Naive thymus-derived CD4-positive, alpha-beta T cell (primary cell): ENCODE data around the gene OR9K2. TPM values are rescaled to one million over a fixed set of nuclear protein-coding genes. Genes with fewer than 3 reads are reported as not detected.
"Not testable (repeated sequence)": the region's sequence is repeated elsewhere in the genome, so short reads cannot be mapped to it uniquely, and the experiment has no call there.

ENCODE experiments used
- ATAC-seq: fragments of 150-1000 bp; cut with Tn5 transposase; 2 replicates; pipeline ENCODE4 v1.10.0; 2021; ENCODE audit warnings: mild to moderate bottlenecking, moderate library complexity
- CTCF ChIA-PET: fragments of 350-600 bp; sonication (Branson Sonifier 250); formaldehyde crosslinking; loops from one replicate; lab custom pipeline; 2021; ENCODE audit warnings: antibody characterized with exemption; lab: Charles Lee
- POLR2A ChIA-PET: fragments of 350-600 bp; sonication (Branson Sonifier 250); formaldehyde crosslinking; loops from one replicate; lab custom pipeline; 2021; ENCODE audit warnings: antibody characterized with exemption, inconsistent platforms; lab: Charles Lee
- DNase-seq, 9 donors: peaks; one replicate each; pipeline versions ENCODE4 v3.0.0 to v3.0.0-alpha.2; 2020 to 2022; ENCODE audit warnings: mixed read lengths in 1 of 9
- H3K27ac ChIP-seq: one replicate; pipeline ENCODE4 v1.7.0; 2013; ENCODE audit warnings: mild to moderate bottlenecking, low read depth, low read length, moderate library complexity
- H3K27me3 ChIP-seq, 2 donors: one replicate each; pipeline ENCODE4 v1.7.0; 2013; ENCODE audit warnings: low read length in 2 of 2, mild to moderate bottlenecking in 2 of 2, moderate library complexity in 2 of 2; ENCODE audit not compliant: control insufficient read depth in 2 of 2, insufficient read depth in 2 of 2
- H3K36me3 ChIP-seq, 3 experiments: 1 replicate in 2 of 3; 2 replicates in 1 of 3; pipeline ENCODE4 v1.7.0; 2013; ENCODE audit warnings: low read length in 3 of 3, mild to moderate bottlenecking in 3 of 3, moderate library complexity in 1 of 3; ENCODE audit not compliant: insufficient read depth in 3 of 3, control insufficient read depth in 2 of 3
- H3K4me1 ChIP-seq, 2 donors: one replicate each; pipeline ENCODE4 v1.7.0; 2013; ENCODE audit warnings: low read length in 2 of 2, mild to moderate bottlenecking in 2 of 2, moderate library complexity in 1 of 2; ENCODE audit not compliant: control insufficient read depth in 2 of 2, insufficient read depth in 2 of 2
- H3K4me3 ChIP-seq: 2 replicates; pipeline ENCODE4 v1.7.0; 2013; ENCODE audit warnings: mild to moderate bottlenecking, low read length
- H3K9me3 ChIP-seq, 3 experiments: 1 replicate in 2 of 3; 2 replicates in 1 of 3; pipeline ENCODE4 v1.7.0; 2013; ENCODE audit warnings: low read length in 3 of 3; ENCODE audit not compliant: control insufficient read depth in 2 of 3
- H3K27ac Mint-ChIP-seq, 9 donors: one replicate each; pipeline ENCODE4 v1.8.0; 2020 to 2022; ENCODE audit warnings: mixed read lengths in 9 of 9, mild to moderate bottlenecking in 8 of 9, moderate library complexity in 5 of 9, inconsistent platforms in 2 of 9
- H3K27me3 Mint-ChIP-seq, 5 donors: one replicate each; pipeline ENCODE4 v1.8.0; 2021 to 2022; ENCODE audit warnings: mixed read lengths in 5 of 5, mild to moderate bottlenecking in 1 of 5
- H3K36me3 Mint-ChIP-seq, 5 donors: one replicate each; pipeline ENCODE4 v1.8.0; 2020 to 2022; ENCODE audit warnings: mixed read lengths in 5 of 5, mild to moderate bottlenecking in 3 of 5, inconsistent platforms in 1 of 5
- H3K4me1 Mint-ChIP-seq, 7 donors: one replicate each; pipeline ENCODE4 v1.8.0; 2020 to 2022; ENCODE audit warnings: mixed read lengths in 7 of 7, mild to moderate bottlenecking in 3 of 7, inconsistent platforms in 1 of 7
- H3K4me3 Mint-ChIP-seq, 10 donors: one replicate each; pipeline ENCODE4 v1.8.0; 2020 to 2022; ENCODE audit warnings: mild to moderate bottlenecking in 10 of 10, mixed read lengths in 10 of 10, moderate library complexity in 6 of 10, inconsistent platforms in 2 of 10
- H3K9me3 Mint-ChIP-seq, 11 donors: one replicate each; pipeline ENCODE4 v1.8.0; 2020 to 2022; ENCODE audit warnings: mixed read lengths in 11 of 11, mild to moderate bottlenecking in 4 of 11, inconsistent platforms in 1 of 11, moderate library complexity in 1 of 11
- intact Hi-C, 2 donors: fragments of 100-400 bp; cut with micrococcal nuclease; formaldehyde crosslinking; loops; one replicate each; pipeline ENCODE4 v1.15.1; 2023
- polyA plus RNA-seq, 2 donors: library from polyadenylated mRNA; unstranded; fragments of 300-500 nt; fragmentation: Illumina TruSeq; gene quantifications; one replicate each; pipeline ENCODE4 v1.2.3, GENCODE V29; 2021
- total RNA-seq, 6 experiments: library from RNA in 5 of 6; stranded (reverse) in 5 of 6; gene quantifications; 1 replicate in 5 of 6; 2 replicates in 1 of 6; pipeline ENCODE4 v1.2.3 and lab custom pipeline; 2021 to 2026

OR9K2 gene
- total and polyA plus RNA-seq, 7 experiments from 2014 or later, result not detected

GRCh38 chr12:55143566-55143870 is 17.3 kb downstream of the OR9K2 start:
- no peaks in the 10 kb centered on the region for H3K36me3 Mint-ChIP-seq
- Histone ChIP-seq H3K9me3 (no peaks in the 10 kb centered on the region), H3K4me1 (no peaks in the 10 kb centered on the region), H3K27ac (no peak overlapping the region), H3K36me3 (no peaks in the 10 kb centered on the region), H3K27me3 (no peaks in the 10 kb centered on the region), H3K4me3 (no peak overlapping the region)
- peaks cover 0 to 3% (median 0%) of the 10 kb centered on the region in 11 donors for H3K9me3 Mint-ChIP-seq
- peaks cover 0 to 31% (median 0%) of the 10 kb centered on the region in 5 donors for H3K27me3 Mint-ChIP-seq
- no peak overlapping the region for H3K4me3 Mint-ChIP-seq
- POLR2A ChIA-PET, result no interaction called here
- CTCF ChIA-PET, result interaction anchor here (0.7 to 1.0 kb wide), 4 partner anchors 8 to 443 kb away, joined by 3 to 7 read pairs (median 4); no protein-coding TSS in a partner anchor
- no peak overlapping the region for H3K27ac Mint-ChIP-seq
- ATAC-seq (no peak), DNase-seq (no peak)
- peaks cover 0 to 6% (median 0%) of the 10 kb centered on the region in 7 donors for H3K4me1 Mint-ChIP-seq
- intact Hi-C loops, result loop anchor here (1.0 to 2.0 kb wide), 6 partner anchors 70 to 541 kb away; no protein-coding TSS in a partner anchor

DNA sequence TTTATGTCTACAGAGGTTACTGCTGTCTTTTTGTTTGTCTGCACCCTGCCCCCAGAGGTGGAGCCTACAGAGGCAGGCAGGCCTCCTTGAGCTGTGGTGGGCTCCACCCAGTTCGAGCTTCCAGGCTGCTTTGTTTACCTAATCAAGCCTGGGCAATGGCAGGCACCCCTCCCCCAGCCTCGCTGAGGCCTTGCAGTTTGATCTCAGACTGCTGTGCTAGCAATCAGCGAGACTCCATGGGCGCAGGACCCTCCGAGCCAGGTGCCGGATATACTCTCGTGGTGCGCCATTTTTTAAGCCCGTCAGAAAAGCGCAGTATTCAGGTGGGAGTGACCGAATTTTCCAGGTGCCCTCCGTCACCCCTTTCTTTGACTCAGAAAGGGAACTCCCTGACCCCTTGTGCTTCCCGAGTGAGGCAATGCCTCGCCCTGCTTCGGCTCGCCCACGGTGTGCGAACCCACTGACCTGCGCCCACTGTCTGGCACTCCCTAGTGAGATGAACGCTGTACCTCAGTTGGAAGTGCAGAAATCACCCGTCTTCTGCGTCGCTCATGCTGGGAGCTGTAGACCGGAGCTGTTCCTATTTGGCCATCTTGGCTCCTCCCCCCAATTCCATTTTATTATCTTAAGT is 40.9 kb downstream of the OR9K2 start:
- intact Hi-C loops, H3K9me3 Mint-ChIP-seq, H3K4me3 Mint-ChIP-seq, H3K4me3 ChIP-seq, H3K36me3 Mint-ChIP-seq, ATAC-seq, H3K27me3 ChIP-seq, H3K9me3 ChIP-seq, POLR2A ChIA-PET, H3K36me3 ChIP-seq, H3K4me1 ChIP-seq, H3K27ac ChIP-seq, DNase-seq, CTCF ChIA-PET, H3K27ac Mint-ChIP-seq, H3K4me1 Mint-ChIP-seq: not testable (repeated sequence)
- H3K27me3 Mint-ChIP-seq, result peaks cover 0 to 18% (median 8%) of the 10 kb centered on the region in 5 donors

DNA sequence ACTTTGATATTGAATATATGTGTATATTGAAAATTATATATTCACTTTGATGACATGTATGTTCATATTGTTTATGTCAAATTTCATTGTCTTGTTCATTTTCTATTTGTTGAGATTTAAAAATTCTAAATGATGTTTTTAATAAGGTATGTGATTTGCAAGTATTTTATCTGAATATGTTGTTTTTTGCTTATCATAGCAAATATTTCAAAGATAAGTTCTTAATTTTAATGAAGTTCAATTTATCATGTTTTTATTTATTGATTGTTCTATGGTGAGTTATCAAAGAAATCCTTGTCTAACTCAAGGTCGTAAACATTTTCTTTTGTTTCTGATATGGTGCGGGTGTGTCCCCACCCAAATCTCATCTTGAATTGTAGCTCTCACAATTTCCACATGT is 45.2 kb downstream of the OR9K2 start:
- Mint-ChIP-seq H3K9me3 (peaks cover 0 to 3% (median 0%) of the 10 kb centered on the region in 11 donors), H3K4me1 (no peaks in the 10 kb centered on the region), H3K4me3 (no peak overlapping the region), H3K27ac (no peak overlapping the region), H3K36me3 (peaks cover 0 to 3% (median 0%) of the 10 kb centered on the region in 5 donors), H3K27me3 (peaks cover 3 to 26% (median 15%) of the 10 kb centered on the region in 5 donors)
- ATAC-seq (no peak), DNase-seq (no peak)
- H3K36me3 ChIP-seq, result no peaks in the 10 kb centered on the region
- CTCF ChIA-PET, result no interaction called here
- H3K27ac ChIP-seq, result no peak overlapping the region
- no peak overlapping the region for H3K4me3 ChIP-seq
- no peaks in the 10 kb centered on the region for H3K4me1 ChIP-seq
- POLR2A ChIA-PET, result no interaction called here
- intact Hi-C loops, result no loop called here
- no peaks in the 10 kb centered on the region for H3K27me3 ChIP-seq
- no peaks in the 10 kb centered on the region for H3K9me3 ChIP-seq

DNA sequence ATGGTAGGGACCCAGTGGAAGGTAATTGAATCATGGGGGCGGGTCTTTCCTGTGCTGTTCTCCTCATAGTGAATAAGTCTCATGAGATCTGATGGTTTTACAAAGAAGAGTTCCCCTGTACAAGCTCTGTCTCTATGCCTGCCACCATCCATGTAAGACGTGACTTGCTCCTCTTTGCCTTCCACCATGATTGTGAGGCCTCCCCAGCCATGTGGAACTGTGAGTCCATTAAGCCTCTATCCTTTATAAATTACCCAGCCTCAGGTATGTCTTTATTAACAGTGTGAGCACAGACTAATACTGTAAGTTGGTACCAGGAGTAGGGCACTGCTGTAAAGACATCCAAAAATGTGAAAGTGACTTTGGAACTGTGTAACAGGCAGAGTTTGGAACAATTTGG is 45.6 kb downstream of the OR9K2 start:
- H3K36me3 Mint-ChIP-seq, H3K27me3 ChIP-seq, H3K27ac ChIP-seq, CTCF ChIA-PET, DNase-seq, intact Hi-C loops, H3K4me1 ChIP-seq, H3K4me3 ChIP-seq, H3K4me1 Mint-ChIP-seq, POLR2A ChIA-PET, H3K27ac Mint-ChIP-seq, H3K9me3 Mint-ChIP-seq, H3K36me3 ChIP-seq, H3K4me3 Mint-ChIP-seq, ATAC-seq, H3K9me3 ChIP-seq: not testable (repeated sequence)
- peaks cover 3 to 29% (median 19%) of the 10 kb centered on the region in 5 donors for H3K27me3 Mint-ChIP-seq

DNA sequence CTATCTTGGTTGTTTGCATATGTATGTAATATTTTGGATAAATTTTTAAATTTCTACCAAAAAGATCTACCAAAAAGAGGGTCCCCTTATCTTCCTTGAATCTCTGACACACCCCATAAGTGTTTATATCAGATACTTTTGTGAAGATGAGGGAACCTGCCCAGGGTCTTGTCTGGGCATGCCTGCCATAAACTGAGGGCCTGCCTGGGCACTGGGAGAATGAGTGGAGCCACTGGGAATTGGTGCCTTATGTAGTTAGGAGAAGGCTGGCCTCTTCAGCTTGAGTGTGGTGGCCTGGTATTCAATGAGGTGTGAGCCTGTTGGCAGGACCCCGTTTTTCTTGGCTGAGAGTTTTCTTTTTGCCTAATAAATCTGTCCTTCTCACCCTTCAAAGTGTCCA is 46.5 kb downstream of the OR9K2 start:
- no peak overlapping the region for H3K27ac Mint-ChIP-seq
- Histone ChIP-seq H3K4me3 (no peak overlapping the region), H3K4me1 (no peaks in the 10 kb centered on the region), H3K9me3 (no peaks in the 10 kb centered on the region), H3K27me3 (no peaks in the 10 kb centered on the region), H3K36me3 (no peaks in the 10 kb centered on the region), H3K27ac (no peak overlapping the region)
- peaks cover 0 to 5% (median 0%) of the 10 kb centered on the region in 11 donors for H3K9me3 Mint-ChIP-seq
- DNase-seq (no peak), ATAC-seq (no peak)
- H3K4me3 Mint-ChIP-seq, result no peak overlapping the region
- ChIA-PET CTCF (no interaction called here), POLR2A (no interaction called here)
- intact Hi-C loops, result no loop called here
- H3K4me1 Mint-ChIP-seq, result no peaks in the 10 kb centered on the region
- H3K27me3 Mint-ChIP-seq, result peaks cover 5 to 28% (median 20%) of the 10 kb centered on the region in 5 donors
- peaks cover 0 to 3% (median 0%) of the 10 kb centered on the region in 5 donors for H3K36me3 Mint-ChIP-seq

DNA sequence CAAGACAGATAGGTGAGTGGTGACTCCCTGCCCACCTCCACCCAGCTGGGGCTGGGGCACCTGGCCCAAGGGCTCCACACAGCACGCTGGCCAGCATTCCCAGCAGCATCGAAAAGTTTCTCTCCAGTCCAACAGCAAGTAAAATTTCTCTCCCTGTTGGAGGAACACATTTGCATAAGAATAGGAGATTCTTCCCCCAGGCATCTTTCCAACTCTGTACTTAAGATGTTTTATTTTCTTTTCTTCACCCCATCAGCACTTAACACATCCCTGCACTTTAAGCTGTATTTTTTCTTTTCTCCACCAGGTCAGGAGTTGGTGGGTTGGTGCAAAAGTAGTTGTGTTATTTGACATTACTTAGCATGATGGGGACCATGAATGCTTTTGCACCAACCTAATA is 47.2 kb downstream of the OR9K2 start:
- Histone ChIP-seq H3K27ac (no peak overlapping the region), H3K9me3 (no peaks in the 10 kb centered on the region), H3K4me1 (no peaks in the 10 kb centered on the region), H3K4me3 (no peak overlapping the region), H3K36me3 (no peaks in the 10 kb centered on the region), H3K27me3 (no peaks in the 10 kb centered on the region)
- no peak overlapping the region for H3K4me3 Mint-ChIP-seq
- no peak overlapping the region for H3K27ac Mint-ChIP-seq
- H3K27me3 Mint-ChIP-seq, result peaks cover 12 to 33% (median 27%) of the 10 kb centered on the region in 5 donors
- ChIA-PET POLR2A (no interaction called here), CTCF (no interaction called here)
- ATAC-seq (no peak), DNase-seq (no peak)
- intact Hi-C loops, result no loop called here
- peaks cover 0 to 9% (median 3%) of the 10 kb centered on the region in 5 donors for H3K36me3 Mint-ChIP-seq
- H3K4me1 Mint-ChIP-seq, result no peaks in the 10 kb centered on the region
- peaks cover 0 to 13% (median 6%) of the 10 kb centered on the region in 11 donors for H3K9me3 Mint-ChIP-seq
